HEK293 (cell line): ENCODE measurements around the gene HNRNPA2B1.

Experiments
- CTCF ChIA-PET: fragments of 350-600 bp; formaldehyde crosslinking; extraction: SDS; loops from one replicate; lab custom pipeline; 2021; ENCODE audit warnings: antibody characterized with exemption; lab: Yijun Ruan, JAX
- POLR2A ChIA-PET: fragments of 300-600 bp; formaldehyde crosslinking; extraction: SDS; loops from one replicate; lab custom pipeline; 2020; ENCODE audit warnings: antibody characterized with exemption, inconsistent platforms; lab: Yijun Ruan, JAX
- H3K27ac ChIP-seq: fragments of 200-500 bp; sonication (Bioruptor generic); 2 replicates; pipeline ENCODE4 v1.5.1; 2014; ENCODE audit warnings: low read depth, low read length, control low read depth, inconsistent platforms; ENCODE audit errors: extremely low read depth
- H3K36me3 ChIP-seq, 2 experiments: fragments of 200-500 bp in 1 of 2; sonication (Bioruptor generic) in 1 of 2; 1 replicate in 1 of 2; 2 replicates in 1 of 2; pipeline ENCODE4 v1.5.1; 2014 to 2017; ENCODE audit warnings: inconsistent platforms in 2 of 2, low read length in 2 of 2; ENCODE audit not compliant: control insufficient read depth in 2 of 2, insufficient read depth in 1 of 2
- H3K4me1 ChIP-seq: fragments of 200-500 bp; sonication (Bioruptor generic); 2 replicates; pipeline ENCODE4 v1.5.1; 2014; ENCODE audit warnings: mild to moderate bottlenecking, low read length, inconsistent platforms; ENCODE audit not compliant: control insufficient read depth, insufficient read depth
- H3K4me3 ChIP-seq: 2 replicates; pipeline ENCODE4 v1.5.1; 2011; ENCODE audit warnings: low read depth, mild to moderate bottlenecking, control low read depth, low read length, moderate library complexity
- H3K9me3 ChIP-seq: fragments of 200-500 bp; sonication (Bioruptor generic); 2 replicates; pipeline ENCODE4 v1.5.1; 2014; ENCODE audit warnings: low read depth, low read length, inconsistent platforms; ENCODE audit not compliant: control insufficient read depth, insufficient read depth
- GLIS1 ChIP-seq: fragments of 450-650 bp; formaldehyde crosslinking; IDR thresholded peaks from 2 replicates; pipeline ENCODE4 v1.5.1; 2016; ENCODE audit warnings: missing biosample characterization, missing genetic modification characterization
- KLF10 ChIP-seq: fragments of 450-650 bp; IDR thresholded peaks from 2 replicates; pipeline ENCODE4 v1.5.1; 2018; ENCODE audit warnings: missing biosample characterization, mild to moderate bottlenecking, missing genetic modification characterization
- KLF17 ChIP-seq: fragments of 450-650 bp; formaldehyde crosslinking; IDR thresholded peaks from 2 replicates; pipeline ENCODE4 v1.5.1; 2016; ENCODE audit warnings: missing biosample characterization, missing genetic modification characterization
- PATZ1 ChIP-seq: fragments of 450-650 bp; formaldehyde crosslinking; IDR thresholded peaks from 2 replicates; pipeline ENCODE4 v1.5.1; 2016; ENCODE audit warnings: missing biosample characterization, missing genetic modification characterization
- TCF7L2 ChIP-seq: IDR thresholded peaks from 2 replicates; pipeline ENCODE4 v1.6.1; 2011; ENCODE audit warnings: low read depth, mild to moderate bottlenecking, inconsistent platforms, low read length, moderate library complexity, borderline replicate concordance
- WT1 ChIP-seq: fragments of 450-650 bp; formaldehyde crosslinking; IDR thresholded peaks from 2 replicates; pipeline ENCODE4 v1.5.1; 2016; ENCODE audit warnings: missing biosample characterization, missing genetic modification characterization
- ZBTB17 ChIP-seq: fragments of 450-650 bp; formaldehyde crosslinking; IDR thresholded peaks from 2 replicates; pipeline ENCODE4 v1.5.1; 2016; ENCODE audit warnings: missing biosample characterization, missing genetic modification characterization
- ZBTB49 ChIP-seq: fragments of 450-650 bp; formaldehyde crosslinking; IDR thresholded peaks from 2 replicates; pipeline ENCODE4 v1.5.1; 2016; ENCODE audit warnings: missing biosample characterization, missing genetic modification characterization, low read depth
- ZFP69B ChIP-seq: fragments of 450-650 bp; formaldehyde crosslinking; IDR thresholded peaks from 2 replicates; pipeline ENCODE4 v1.5.1; 2016; ENCODE audit warnings: missing biosample characterization, missing genetic modification characterization
- ZNF132 ChIP-seq: fragments of 450-650 bp; formaldehyde crosslinking; IDR thresholded peaks from 2 replicates; pipeline ENCODE4 v1.5.1; 2017; ENCODE audit warnings: missing biosample characterization, missing genetic modification characterization, borderline replicate concordance
- ZNF138 ChIP-seq: fragments of 450-650 bp; formaldehyde crosslinking; IDR thresholded peaks from 2 replicates; pipeline ENCODE4 v1.5.1; 2016; ENCODE audit warnings: missing biosample characterization, missing genetic modification characterization, borderline replicate concordance
- ZNF146 ChIP-seq: fragments of 450-650 bp; formaldehyde crosslinking; IDR thresholded peaks from 2 replicates; pipeline ENCODE4 v1.5.1; 2016; ENCODE audit warnings: missing biosample characterization, missing genetic modification characterization
- ZNF16 ChIP-seq: fragments of 450-650 bp; formaldehyde crosslinking; IDR thresholded peaks from 2 replicates; pipeline ENCODE4 v1.5.1; 2016; ENCODE audit warnings: low read depth, missing biosample characterization, missing genetic modification characterization
- ZNF266 ChIP-seq: fragments of 450-650 bp; formaldehyde crosslinking; IDR thresholded peaks from 2 replicates; pipeline ENCODE4 v1.5.1; 2016; ENCODE audit warnings: missing biosample characterization, missing genetic modification characterization, low read depth
- ZNF335 ChIP-seq: fragments of 450-650 bp; formaldehyde crosslinking; conservative IDR thresholded peaks from 2 replicates; pipeline ENCODE4 v1.5.1; 2016; ENCODE audit warnings: missing biosample characterization, missing genetic modification characterization
- ZNF433 ChIP-seq: fragments of 450-650 bp; formaldehyde crosslinking; IDR thresholded peaks from 2 replicates; pipeline ENCODE4 v1.5.1; 2016; ENCODE audit warnings: missing biosample characterization, missing genetic modification characterization, low read depth
- ZNF521 ChIP-seq: fragments of 450-650 bp; formaldehyde crosslinking; IDR thresholded peaks from 2 replicates; pipeline ENCODE4 v1.5.1; 2017; ENCODE audit warnings: missing biosample characterization, mild to moderate bottlenecking, missing genetic modification characterization
- ZNF529 ChIP-seq: fragments of 450-650 bp; formaldehyde crosslinking; IDR thresholded peaks from 2 replicates; pipeline ENCODE4 v1.5.1; 2017; ENCODE audit warnings: missing genetic modification characterization, missing biosample characterization; ENCODE audit not compliant: insufficient replicate concordance
- ZNF549 ChIP-seq: fragments of 450-650 bp; IDR thresholded peaks from 2 replicates; pipeline ENCODE4 v1.5.1; 2018; ENCODE audit warnings: missing biosample characterization, missing genetic modification characterization, mild to moderate bottlenecking, inconsistent platforms, moderate library complexity
- ZNF639 ChIP-seq: fragments of 450-650 bp; formaldehyde crosslinking; IDR thresholded peaks from 2 replicates; pipeline ENCODE4 v1.5.1; 2016; ENCODE audit warnings: missing biosample characterization, missing genetic modification characterization
- ZNF654 ChIP-seq: fragments of 450-650 bp; formaldehyde crosslinking; IDR thresholded peaks from 2 replicates; pipeline ENCODE4 v1.5.1; 2016; ENCODE audit warnings: low read depth, missing biosample characterization, missing genetic modification characterization
- ZNF692 ChIP-seq: fragments of 450-650 bp; formaldehyde crosslinking; IDR thresholded peaks from 2 replicates; pipeline ENCODE4 v1.5.1; 2016; ENCODE audit warnings: missing biosample characterization, missing genetic modification characterization
- ZNF837 ChIP-seq: fragments of 450-650 bp; formaldehyde crosslinking; IDR thresholded peaks from 2 replicates; pipeline ENCODE4 v1.5.1; 2016; ENCODE audit warnings: missing biosample characterization, missing genetic modification characterization

The HNRNPA2B1 gene

GRCh38 chr7:26195867-26196657, 4.5 kb downstream of the HNRNPA2B1 start (continued):
- TF ChIP-seq GLIS1 (tag by site-specific recombination) (no peak), ZFP69B (no peak), ZNF335 (no peak), PATZ1 (no peak), ZNF266 (tag by site-specific recombination) (no peak)

GRCh38 chr7:26195182-26195581, 5.4 kb downstream of the HNRNPA2B1 start:
- CTCF ChIA-PET = interaction anchor here (0.8 to 0.9 kb wide), 3 partner anchors 9 to 169 kb away, joined by 3 to 7 read pairs (median 3); no protein-coding TSS in a partner anchor
- POLR2A ChIA-PET = interaction anchor here (0.6 to 1.9 kb wide), 9 partner anchors 10 to 489 kb away, joined by 3 to 6 read pairs (median 3); no protein-coding TSS in a partner anchor
- H3K4me1 ChIP-seq = peaks cover 12% of the 10 kb centered on the region
- TF ChIP-seq ZNF837 (tag by site-specific recombination) (no peak), TCF7L2 (no peak), ZNF433 (tag by site-specific recombination) (no peak), KLF17 (tag by site-specific recombination) (no peak), WT1 (tag by site-specific recombination) (no peak), ZNF639 (no peak), ZNF521 (tag by site-specific recombination) (no peak), ZNF146 (tag by site-specific recombination) (no peak), ZNF138 (tag by site-specific recombination) (no peak), KLF10 (no peak), ZNF654 (tag by site-specific recombination) (no peak), ZBTB17 (tag by site-specific recombination) (no peak), ZNF692 (tag by site-specific recombination) (no peak), ZNF132 (no peak), ZBTB49 (tag by site-specific recombination) (no peak), ZNF549 (tag by site-specific recombination) (no peak), ZNF529 (no peak), ZNF16 (tag by site-specific recombination) (no peak)
- TF ChIP-seq, all 188 proteins: peak for 0
- H3K27ac ChIP-seq = no peak overlapping the region
- H3K9me3 ChIP-seq = no peaks in the 10 kb centered on the region
- peaks cover 72 to 93% of the 10 kb centered on the region in 2 experiments for H3K36me3 ChIP-seq
- H3K4me3 ChIP-seq = no peak overlapping the region; the same call in 1 of the 2 replicates
